GM20000 (cell line): Measurements from ENCODE around the gene IFIT2.
"Not testable (repeated sequence)": the region's sequence is repeated elsewhere in the genome, so short reads cannot be mapped to it uniquely, and the experiment has no call there.

Experiments used
- DNase-seq: peaks from one replicate; pipeline ENCODE4 v3.0.0; 2012; ENCODE audit warnings: low spot score
- TF ChIP-seq, protein P1 (sequence below): IDR thresholded peaks from 2 replicates; pipeline ENCODE4 v1.5.1; 2012; ENCODE audit warnings: mild to moderate bottlenecking, control low read depth; ENCODE audit errors: extremely low read depth, missing control alignments

IFIT2 gene

DNA sequence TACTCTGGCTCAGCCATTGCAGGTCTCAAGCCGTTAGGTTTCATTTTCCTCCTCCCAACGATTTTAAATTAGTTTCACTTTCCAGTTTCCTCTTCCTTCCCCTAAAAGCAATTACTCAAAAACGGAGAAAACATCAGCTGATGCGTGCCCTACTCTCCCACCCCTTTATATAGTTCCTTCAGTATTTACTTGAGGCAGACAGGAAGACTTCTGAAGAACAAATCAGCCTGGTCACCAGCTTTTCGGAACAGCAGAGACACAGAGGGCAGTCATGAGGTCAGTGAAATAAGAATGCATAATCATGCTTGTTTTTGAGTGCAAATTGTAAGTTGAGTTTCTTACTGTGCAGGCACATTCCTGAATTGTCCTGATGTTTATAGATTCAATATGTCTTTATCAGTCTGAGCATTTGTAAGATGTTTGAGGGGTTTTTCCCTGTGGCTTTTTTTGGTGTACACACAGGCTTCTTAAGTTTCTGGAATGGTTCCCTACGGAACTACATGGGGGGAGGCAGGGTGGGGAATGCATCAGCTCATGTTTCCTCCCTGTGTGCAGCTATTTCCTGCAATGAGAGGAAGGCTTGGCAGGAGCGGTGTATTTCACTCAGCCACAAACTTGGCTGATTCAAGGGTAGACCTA is 26.1 kb downstream of the IFIT2 start, which contains the start of gene IFIT3:
IFIT3 (plus strand) TSS at position 195 of the 639 bp plus-strand sequence; CDS start at position 272, 77 bp downstream.
- TF ChIP-seq, protein P1, sequence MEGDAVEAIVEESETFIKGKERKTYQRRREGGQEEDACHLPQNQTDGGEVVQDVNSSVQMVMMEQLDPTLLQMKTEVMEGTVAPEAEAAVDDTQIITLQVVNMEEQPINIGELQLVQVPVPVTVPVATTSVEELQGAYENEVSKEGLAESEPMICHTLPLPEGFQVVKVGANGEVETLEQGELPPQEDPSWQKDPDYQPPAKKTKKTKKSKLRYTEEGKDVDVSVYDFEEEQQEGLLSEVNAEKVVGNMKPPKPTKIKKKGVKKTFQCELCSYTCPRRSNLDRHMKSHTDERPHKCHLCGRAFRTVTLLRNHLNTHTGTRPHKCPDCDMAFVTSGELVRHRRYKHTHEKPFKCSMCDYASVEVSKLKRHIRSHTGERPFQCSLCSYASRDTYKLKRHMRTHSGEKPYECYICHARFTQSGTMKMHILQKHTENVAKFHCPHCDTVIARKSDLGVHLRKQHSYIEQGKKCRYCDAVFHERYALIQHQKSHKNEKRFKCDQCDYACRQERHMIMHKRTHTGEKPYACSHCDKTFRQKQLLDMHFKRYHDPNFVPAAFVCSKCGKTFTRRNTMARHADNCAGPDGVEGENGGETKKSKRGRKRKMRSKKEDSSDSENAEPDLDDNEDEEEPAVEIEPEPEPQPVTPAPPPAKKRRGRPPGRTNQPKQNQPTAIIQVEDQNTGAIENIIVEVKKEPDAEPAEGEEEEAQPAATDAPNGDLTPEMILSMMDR: no peak
- DNase-seq: peak; percentile 27

DNA sequence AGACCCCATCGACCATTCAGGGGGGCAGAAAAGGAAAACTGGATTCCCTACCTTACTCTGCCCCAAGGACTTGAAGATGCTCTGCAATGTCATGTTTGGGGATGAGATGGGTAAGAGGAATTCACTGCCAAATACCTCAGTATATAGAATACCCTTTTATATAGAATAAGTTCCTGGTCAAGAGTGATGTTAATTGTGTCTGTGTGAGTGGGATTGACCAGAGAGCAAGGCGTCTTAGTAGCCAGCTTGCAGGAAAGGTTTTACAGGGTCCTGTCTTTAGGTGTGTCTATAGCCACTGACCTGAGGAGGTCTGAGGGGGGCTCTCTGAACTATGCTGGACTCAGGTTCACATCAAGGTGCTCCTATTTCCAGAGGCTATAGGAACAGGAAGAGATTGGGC is 27.3 kb downstream of the IFIT2 start:
- DNase-seq: no peak
- TF ChIP-seq, protein P1: no peak

DNA sequence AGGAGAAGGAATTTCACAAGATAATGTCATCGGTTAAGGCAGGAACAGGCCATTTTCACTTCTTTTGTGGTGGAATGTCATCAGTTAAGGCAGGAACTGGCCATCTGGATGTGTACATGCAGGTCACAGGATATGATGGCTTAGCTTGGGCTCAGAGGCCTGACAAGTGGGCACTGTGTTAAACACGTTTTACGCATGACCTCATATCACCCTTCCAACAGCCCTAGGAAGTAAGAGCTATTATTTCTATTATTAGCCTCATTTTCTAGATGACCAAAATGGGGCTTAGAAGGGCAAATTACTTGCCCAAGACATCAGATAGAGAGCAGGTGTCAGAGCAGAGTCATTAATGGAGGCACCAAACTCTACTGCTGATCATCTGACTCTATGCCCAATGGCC is 28.2 kb downstream of the IFIT2 start:
- DNase-seq: not testable (repeated sequence)

DNA sequence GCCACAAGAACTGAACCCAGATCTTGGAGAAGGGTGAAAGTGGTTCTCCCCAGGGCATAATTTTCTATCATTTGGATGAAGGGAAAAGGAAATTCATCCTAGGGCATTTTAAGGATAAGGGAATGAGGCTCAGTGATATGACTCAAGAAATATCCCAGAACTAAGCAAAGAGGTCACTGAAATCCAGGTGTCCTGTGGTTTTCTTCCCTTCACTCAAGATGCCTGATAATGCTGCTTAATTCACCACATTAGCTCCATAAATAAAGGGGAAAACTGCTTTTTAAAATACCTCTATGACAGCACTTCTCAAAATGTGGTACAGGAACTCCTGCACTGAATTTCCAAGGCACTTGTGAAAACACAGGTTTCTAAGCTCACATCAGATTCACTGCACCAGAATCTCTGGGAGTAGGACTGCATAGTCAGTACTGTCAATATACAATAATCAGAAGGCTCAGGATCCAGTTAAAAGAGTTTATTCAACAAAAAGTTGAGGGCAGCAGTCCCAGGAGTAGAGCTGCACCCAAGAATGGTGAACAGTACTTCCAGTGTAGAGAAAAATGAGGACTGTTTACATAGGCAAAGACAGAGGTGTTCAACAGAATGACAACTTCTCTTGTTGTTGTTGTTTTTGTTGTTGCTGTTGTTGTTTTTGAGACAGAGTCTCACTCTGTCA is 28.8 kb downstream of the IFIT2 start:
- DNase-seq: no peak
- TF ChIP-seq, protein P1: no peak

DNA sequence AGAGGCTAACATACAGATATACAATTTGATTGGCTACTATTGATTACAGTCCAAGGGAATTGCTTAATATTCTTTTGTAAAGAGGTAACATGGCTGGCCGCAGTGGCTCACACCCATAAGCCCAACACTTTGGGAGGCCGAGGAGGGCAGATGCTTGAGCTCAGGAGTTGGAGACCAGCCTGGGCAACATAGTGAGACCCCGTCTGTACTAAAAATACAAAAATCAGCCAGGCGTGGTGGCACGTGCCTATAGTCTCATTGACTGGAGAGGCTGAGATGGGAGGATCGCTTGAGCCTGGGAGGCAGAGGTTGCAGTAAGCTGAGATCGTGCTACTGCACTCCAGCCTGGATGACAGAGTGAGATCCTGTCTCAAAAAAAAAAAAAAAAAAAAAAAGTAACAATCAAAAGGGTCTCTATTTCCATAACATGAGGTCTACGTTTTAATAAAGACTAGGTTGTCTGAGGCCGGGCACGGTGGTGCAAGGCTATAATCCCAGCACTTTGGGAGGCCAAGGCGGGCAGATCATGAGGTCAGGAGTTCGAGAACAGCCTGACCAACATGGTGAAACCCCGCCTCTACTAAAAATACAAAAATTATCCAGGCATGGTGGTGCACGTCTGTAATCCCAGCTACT is 29.8 kb downstream of the IFIT2 start:
- DNase-seq: not testable (repeated sequence)

DNA sequence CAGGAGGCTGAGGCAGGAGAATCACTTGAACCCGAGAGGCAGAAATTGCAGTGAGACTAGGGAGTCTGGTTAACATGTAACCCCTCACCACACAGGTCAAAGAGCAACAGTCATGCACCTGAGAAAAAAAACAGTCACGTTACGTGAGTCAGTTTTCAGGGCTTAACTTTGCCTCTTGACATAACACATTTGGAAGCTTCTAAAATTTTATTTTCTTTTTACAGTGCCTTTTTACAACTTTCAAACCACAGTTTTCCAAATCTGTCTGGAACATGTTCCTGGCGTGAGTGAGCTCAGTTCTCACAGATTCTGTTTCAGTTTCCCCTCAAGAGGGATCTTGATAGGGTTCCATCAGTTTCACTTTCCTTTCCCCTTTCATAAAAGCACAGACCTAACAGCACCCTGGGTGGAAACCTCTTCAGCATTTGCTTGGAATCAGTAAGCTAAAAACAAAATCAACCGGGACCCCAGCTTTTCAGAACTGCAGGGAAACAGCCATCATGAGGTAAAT is 30.3 kb downstream of the IFIT2 start:
- DNase-seq: peak; percentile 65
- TF ChIP-seq, protein P1: no peak

DNA sequence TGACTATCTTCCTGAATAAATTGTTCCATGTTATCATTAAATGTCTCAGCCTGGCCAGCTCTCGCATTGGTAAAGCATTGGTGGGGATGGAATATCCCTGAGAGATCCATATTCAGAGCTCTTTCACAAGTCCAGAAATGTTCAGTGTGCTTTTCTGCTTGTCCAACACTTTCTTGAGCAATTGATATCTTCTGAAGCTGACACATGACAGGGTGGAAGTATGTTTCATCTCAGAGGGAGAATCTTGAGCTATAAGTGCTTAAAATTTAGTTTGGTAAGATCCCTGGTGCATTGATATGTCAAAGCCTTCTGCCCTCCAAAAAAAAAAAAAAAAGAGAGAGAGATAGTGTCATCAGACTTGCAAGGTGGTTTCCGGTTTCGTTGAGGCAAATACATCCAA is 33.4 kb downstream of the IFIT2 start:
- DNase-seq: no peak
- TF ChIP-seq, protein P1: no peak

DNA sequence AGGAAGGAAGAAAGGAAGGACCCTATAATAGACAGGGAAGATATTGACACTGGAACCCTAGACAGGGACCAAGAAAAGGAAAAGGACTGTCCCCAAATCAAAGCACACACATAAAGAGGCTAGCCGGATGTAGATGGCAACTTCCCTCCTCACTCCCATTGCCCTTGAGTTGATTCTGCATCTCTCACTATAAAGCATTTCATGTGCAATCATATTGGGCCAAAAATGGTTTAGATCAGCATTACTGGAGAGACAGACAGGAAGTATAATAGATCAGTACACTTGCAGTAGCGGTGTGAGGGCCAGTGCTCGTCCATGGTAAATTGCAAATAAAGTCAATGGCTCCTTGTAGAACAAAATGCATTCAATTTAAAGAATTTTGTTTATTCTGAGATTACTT is 34.4 kb downstream of the IFIT2 start:
- TF ChIP-seq, protein P1: no peak
- DNase-seq: no peak
